KBM-7 (cell line): ENCODE measurements around the gene DPH7.

ENCODE experiments used
- DNase-seq: peaks from one replicate; pipeline ENCODE4 v3.0.0-alpha.2; 2015
- in situ Hi-C: fragments of 300-500 bp; cut with MboI; formaldehyde crosslinking; loops from 2 replicates; pipeline ENCODE4 v1.14.3; 2020; ENCODE audit warnings: low sequenced_read_pairs, low pct_unique_long_range_greater_than_20kb, mixed read lengths

The DPH7 gene

GRCh38 chr9:137506702-137507171 lies 72.0 kb downstream of the DPH7 start:
- in situ Hi-C loops: no loop called here
- DNase-seq: no peak

GRCh38 chr9:137506274-137506673 lies 72.5 kb downstream of the DPH7 start:
- no peak for DNase-seq
- in situ Hi-C loops: no loop called here

- in situ Hi-C loops: no loop called here
- no peak for DNase-seq
Observed at GRCh38 chr9:137505421-137506140, 73.1 kb downstream of the DPH7 start.
